Activated CD8-positive, alpha-beta T cell treated with anti-CD3 and anti-CD28 coated beads for 36 hours (primary cell): ENCODE data around the gene TLE4. TPM values are rescaled to one million over a fixed set of nuclear protein-coding genes. Genes with fewer than 3 reads are reported as not detected.

Source experiments
- ATAC-seq: fragments of 200-7000 bp; cut with Tn5 transposase; one replicate; pipeline ENCODE4 v1.10.0; 2021; ENCODE audit warnings: mild to moderate bottlenecking, moderate library complexity
- CTCF ChIA-PET: fragments of 350-600 bp; sonication (Branson Sonifier 250); formaldehyde crosslinking; loops from one replicate; lab custom pipeline; 2021; ENCODE audit warnings: antibody characterized with exemption; lab: Charles Lee
- POLR2A ChIA-PET: fragments of 350-600 bp; sonication (Branson Sonifier 250); formaldehyde crosslinking; loops from one replicate; lab custom pipeline; 2021; ENCODE audit warnings: antibody characterized with exemption; lab: Charles Lee
- DNase-seq: peaks from one replicate; pipeline ENCODE4 v3.0.0-alpha.2; 2020
- H3K27ac Mint-ChIP-seq: one replicate; pipeline ENCODE4 v1.8.0; 2021; ENCODE audit warnings: mild to moderate bottlenecking, mixed read lengths
- H3K27me3 Mint-ChIP-seq: one replicate; pipeline ENCODE4 v1.8.0; 2021; ENCODE audit warnings: mixed read lengths
- H3K36me3 Mint-ChIP-seq: one replicate; pipeline ENCODE4 v1.8.0; 2021; ENCODE audit warnings: low read depth, mixed read lengths
- H3K4me1 Mint-ChIP-seq: one replicate; pipeline ENCODE4 v1.8.0; 2021; ENCODE audit warnings: low read depth, mixed read lengths
- H3K4me3 Mint-ChIP-seq: one replicate; pipeline ENCODE4 v1.8.0; 2021; ENCODE audit warnings: mild to moderate bottlenecking, moderate library complexity, mixed read lengths
- H3K9me3 Mint-ChIP-seq: one replicate; pipeline ENCODE4 v1.8.0; 2021; ENCODE audit warnings: mixed read lengths
- CTCF ChIP-seq: fragments of 200-600 bp; IDR thresholded peaks from one replicate; pipeline ENCODE4 v1.8.0; 2022; ENCODE audit warnings: antibody characterized with exemption, mild to moderate bottlenecking
- intact Hi-C: fragments of 100-400 bp; cut with micrococcal nuclease; formaldehyde crosslinking; loops from one replicate; pipeline ENCODE4 v1.10.0; 2022
- total RNA-seq, 2 experiments: library from RNA; stranded (reverse); gene quantifications; one replicate each; pipeline ENCODE4 v1.2.3, GENCODE V29; 2021

Gene TLE4
- total RNA-seq, 2 experiments from 2014 or later = 30.8 to 31.9 TPM

GRCh38 chr9:79764374-79764773, 192.6 kb downstream of the TLE4 start:
- DNase-seq (no peak), ATAC-seq (no peak)
- peaks cover 4% of the 10 kb centered on the region for H3K4me1 Mint-ChIP-seq
- H3K4me3 Mint-ChIP-seq = no peak overlapping the region
- no peak overlapping the region for H3K27ac Mint-ChIP-seq
- intact Hi-C loops = no loop called here
- H3K36me3 Mint-ChIP-seq = no peaks in the 10 kb centered on the region
- ChIA-PET CTCF (interaction anchor here (1.6 kb wide), 1 partner anchor 13 kb away, joined by 4 read pairs; no protein-coding TSS in a partner anchor), POLR2A (no interaction called here)
- no peaks in the 10 kb centered on the region for H3K27me3 Mint-ChIP-seq
- no peak for TF ChIP-seq CTCF
- H3K9me3 Mint-ChIP-seq = no peaks in the 10 kb centered on the region

GRCh38 chr9:79765466-79765865, 193.7 kb downstream of the TLE4 start:
- CTCF ChIA-PET = interaction anchor here (1.6 kb wide), 1 partner anchor 12 kb away, joined by 4 read pairs; no protein-coding TSS in a partner anchor
- no peak for TF ChIP-seq CTCF
- Mint-ChIP-seq H3K9me3 (no peaks in the 10 kb centered on the region), H3K27me3 (no peaks in the 10 kb centered on the region), H3K4me3 (no peak overlapping the region), H3K36me3 (no peaks in the 10 kb centered on the region), H3K4me1 (no peaks in the 10 kb centered on the region), H3K27ac (no peak overlapping the region)
- POLR2A ChIA-PET = no interaction called here
- intact Hi-C loops = no loop called here
- ATAC-seq (no peak), DNase-seq (no peak)

GRCh38 chr9:79766091-79766490, 194.3 kb downstream of the TLE4 start:
- H3K4me1 Mint-ChIP-seq = no peaks in the 10 kb centered on the region
- no peaks in the 10 kb centered on the region for H3K9me3 Mint-ChIP-seq
- TF ChIP-seq CTCF = no peak
- ChIA-PET CTCF (no interaction called here), POLR2A (no interaction called here)
- no peaks in the 10 kb centered on the region for H3K36me3 Mint-ChIP-seq
- H3K27me3 Mint-ChIP-seq = no peaks in the 10 kb centered on the region
- no peak overlapping the region for H3K27ac Mint-ChIP-seq
- no peak overlapping the region for H3K4me3 Mint-ChIP-seq
- intact Hi-C loops = no loop called here
- DNase-seq = no peak
- no peak for ATAC-seq

GRCh38 chr9:79768194-79768593, 196.4 kb downstream of the TLE4 start:
- POLR2A ChIA-PET = no interaction called here
- Mint-ChIP-seq H3K27me3 (no peaks in the 10 kb centered on the region), H3K36me3 (no peaks in the 10 kb centered on the region), H3K27ac (no peak overlapping the region), H3K9me3 (no peaks in the 10 kb centered on the region), H3K4me3 (no peak overlapping the region), H3K4me1 (no peaks in the 10 kb centered on the region)
- intact Hi-C loops = no loop called here
- ATAC-seq (no peak), DNase-seq (no peak)
- CTCF ChIA-PET = no interaction called here
- no peak for TF ChIP-seq CTCF

GRCh38 chr9:79769476-79770275, 197.9 kb downstream of the TLE4 start:
- no peak for TF ChIP-seq CTCF
- intact Hi-C loops = no loop called here

More at GRCh38 chr9:79769476-79770275, 197.9 kb downstream of the TLE4 start:
- ATAC-seq = no peak
- Mint-ChIP-seq H3K27ac (no peak overlapping the region), H3K9me3 (no peaks in the 10 kb centered on the region), H3K4me3 (no peak overlapping the region), H3K36me3 (no peaks in the 10 kb centered on the region), H3K4me1 (no peaks in the 10 kb centered on the region), H3K27me3 (no peaks in the 10 kb centered on the region)
- no peak for DNase-seq
- ChIA-PET CTCF (no interaction called here), POLR2A (no interaction called here)
